ENCODE measurements around the gene ACP3. TPM values are rescaled to one million over a fixed set of nuclear protein-coding genes. Genes with fewer than 3 reads are reported as not detected.

The ACP3 gene
- total RNA-seq, 1 donor from 2014 or later: not detected

DNA sequence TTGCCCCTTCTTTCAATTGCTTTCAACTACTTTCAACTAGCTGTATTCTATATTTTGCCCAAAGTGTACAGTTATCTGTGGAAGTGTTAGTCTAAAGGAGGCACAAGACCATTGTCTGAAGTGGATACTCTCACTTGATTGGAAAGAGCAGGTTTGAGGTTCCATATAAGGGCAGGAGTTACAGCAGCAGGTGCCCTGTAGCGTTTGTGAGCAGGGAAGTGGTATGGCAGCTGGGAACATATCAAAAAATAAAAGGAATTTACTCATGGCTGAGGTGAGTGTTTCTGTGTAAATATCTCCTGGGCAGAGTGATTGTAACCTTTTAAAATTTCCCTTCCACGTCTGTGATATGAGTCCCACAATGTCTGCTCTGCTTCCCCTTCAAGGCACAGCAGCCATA, 61.6 kb downstream of the ACP3 start:
- no peak overlapping the region for H3K27ac Mint-ChIP-seq (ENCODE audit: unreplicated experiment)
- DNase-seq (ENCODE audit: low spot score): no peak
- peaks cover 24% of the 10 kb centered on the region for H3K27me3 Mint-ChIP-seq (ENCODE audit: low read depth)
- H3K9me3 Mint-ChIP-seq (ENCODE audit: low read depth): peaks cover 3% of the 10 kb centered on the region
- TF ChIP-seq, protein P1, sequence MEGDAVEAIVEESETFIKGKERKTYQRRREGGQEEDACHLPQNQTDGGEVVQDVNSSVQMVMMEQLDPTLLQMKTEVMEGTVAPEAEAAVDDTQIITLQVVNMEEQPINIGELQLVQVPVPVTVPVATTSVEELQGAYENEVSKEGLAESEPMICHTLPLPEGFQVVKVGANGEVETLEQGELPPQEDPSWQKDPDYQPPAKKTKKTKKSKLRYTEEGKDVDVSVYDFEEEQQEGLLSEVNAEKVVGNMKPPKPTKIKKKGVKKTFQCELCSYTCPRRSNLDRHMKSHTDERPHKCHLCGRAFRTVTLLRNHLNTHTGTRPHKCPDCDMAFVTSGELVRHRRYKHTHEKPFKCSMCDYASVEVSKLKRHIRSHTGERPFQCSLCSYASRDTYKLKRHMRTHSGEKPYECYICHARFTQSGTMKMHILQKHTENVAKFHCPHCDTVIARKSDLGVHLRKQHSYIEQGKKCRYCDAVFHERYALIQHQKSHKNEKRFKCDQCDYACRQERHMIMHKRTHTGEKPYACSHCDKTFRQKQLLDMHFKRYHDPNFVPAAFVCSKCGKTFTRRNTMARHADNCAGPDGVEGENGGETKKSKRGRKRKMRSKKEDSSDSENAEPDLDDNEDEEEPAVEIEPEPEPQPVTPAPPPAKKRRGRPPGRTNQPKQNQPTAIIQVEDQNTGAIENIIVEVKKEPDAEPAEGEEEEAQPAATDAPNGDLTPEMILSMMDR (IDR thresholded peaks at IDR 0.05): no peak
- no peaks in the 10 kb centered on the region for H3K36me3 Mint-ChIP-seq (ENCODE audit: low read depth)
- no peak overlapping the region for H3K4me3 Mint-ChIP-seq (ENCODE audit: unreplicated experiment)
- peaks cover 8% of the 10 kb centered on the region for H3K4me1 Mint-ChIP-seq (ENCODE audit: low read depth)

DNA sequence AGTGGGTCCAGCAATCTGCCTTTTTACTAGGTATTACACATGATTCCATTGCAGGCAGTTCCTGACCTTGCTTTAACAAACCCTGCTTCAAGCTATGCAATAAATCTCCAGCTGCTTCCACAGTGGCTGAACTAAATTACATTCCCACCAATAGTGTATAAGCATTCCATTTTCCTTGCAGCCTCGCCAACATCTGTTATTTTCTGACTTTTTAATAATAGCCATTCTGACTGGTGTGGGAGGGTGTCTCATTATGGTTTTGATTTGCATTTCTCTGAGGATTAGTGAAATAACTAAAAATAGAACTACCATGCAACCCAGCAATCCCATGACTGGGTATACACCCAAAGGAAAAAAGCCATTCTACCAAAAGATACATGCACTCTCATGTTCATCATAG, 63.7 kb downstream of the ACP3 start:
- TF ChIP-seq, protein P1 (IDR thresholded peaks at IDR 0.05): no peak
- Mint-ChIP-seq H3K27me3 (ENCODE audit: low read depth) (peaks cover 24% of the 10 kb centered on the region), H3K4me1 (ENCODE audit: low read depth) (peaks cover 8% of the 10 kb centered on the region), H3K36me3 (ENCODE audit: low read depth) (no peaks in the 10 kb centered on the region), H3K4me3 (ENCODE audit: unreplicated experiment) (no peak overlapping the region), H3K9me3 (ENCODE audit: low read depth) (no peaks in the 10 kb centered on the region), H3K27ac (ENCODE audit: unreplicated experiment) (no peak overlapping the region)
- DNase-seq (ENCODE audit: low spot score): no peak

DNA sequence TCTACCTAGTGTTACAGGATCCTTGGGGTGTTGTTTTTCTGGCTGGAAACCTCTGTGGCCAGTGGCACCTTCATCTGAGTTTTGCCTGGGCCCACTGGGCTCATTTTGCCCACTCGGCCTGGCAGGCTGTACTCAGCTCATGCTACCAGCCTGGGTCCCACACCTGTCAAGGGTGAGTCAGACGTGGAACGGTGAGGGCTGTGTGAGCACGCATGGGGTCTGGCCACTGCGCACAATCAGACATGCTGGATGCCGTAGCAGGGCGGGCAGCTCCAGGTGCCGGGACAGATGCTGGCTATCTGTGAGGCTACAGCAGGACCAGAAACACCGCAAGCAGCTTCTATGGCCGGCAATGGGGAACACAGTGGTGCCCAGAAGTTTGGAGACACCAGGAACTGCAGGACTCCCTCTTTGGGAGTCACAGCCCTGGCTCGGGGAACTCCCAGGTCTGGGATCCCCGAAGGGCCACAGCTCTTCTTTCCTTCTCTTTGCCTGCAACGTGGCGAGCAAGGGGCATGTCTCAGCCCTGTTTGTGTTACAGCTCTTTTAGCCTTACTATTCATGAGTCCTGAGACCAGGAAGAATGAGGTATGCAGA, 64.2 kb downstream of the ACP3 start:
- no peak overlapping the region for H3K27ac Mint-ChIP-seq (ENCODE audit: unreplicated experiment)

DNA sequence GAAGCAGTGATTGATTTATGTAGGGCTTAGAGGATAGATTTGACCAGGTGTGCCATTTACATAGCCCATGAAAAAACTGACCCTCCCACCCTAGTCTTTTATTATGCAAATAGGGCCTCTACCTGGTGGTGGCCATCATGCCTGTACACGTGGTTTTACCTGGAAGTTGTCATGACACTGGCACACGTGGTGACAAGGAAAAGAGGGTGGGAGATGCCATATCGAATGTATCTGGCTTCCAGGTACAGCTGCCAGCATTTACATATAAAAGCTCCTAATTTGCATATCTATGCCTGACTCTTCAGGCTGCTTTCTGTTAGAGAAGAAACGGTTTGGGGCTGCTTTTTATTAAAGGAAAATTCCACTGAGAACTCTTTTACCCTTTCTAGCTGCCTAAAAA, 65.1 kb downstream of the ACP3 start:
- H3K9me3 Mint-ChIP-seq (ENCODE audit: low read depth): no peaks in the 10 kb centered on the region
- DNase-seq (ENCODE audit: low spot score): no peak
- H3K36me3 Mint-ChIP-seq (ENCODE audit: low read depth): no peaks in the 10 kb centered on the region
- H3K27me3 Mint-ChIP-seq (ENCODE audit: low read depth): peaks cover 27% of the 10 kb centered on the region
- no peak overlapping the region for H3K27ac Mint-ChIP-seq (ENCODE audit: unreplicated experiment)
- no peak overlapping the region for H3K4me3 Mint-ChIP-seq (ENCODE audit: unreplicated experiment)
- TF ChIP-seq, protein P1 (IDR thresholded peaks at IDR 0.05): no peak
- H3K4me1 Mint-ChIP-seq (ENCODE audit: low read depth): peaks cover 1% of the 10 kb centered on the region

More for the DNA sequence above, 64.2 kb downstream of the ACP3 start:
- Mint-ChIP-seq H3K4me1 (ENCODE audit: low read depth) (peaks cover 8% of the 10 kb centered on the region), H3K9me3 (ENCODE audit: low read depth) (no peaks in the 10 kb centered on the region), H3K36me3 (ENCODE audit: low read depth) (no peaks in the 10 kb centered on the region), H3K27me3 (ENCODE audit: low read depth) (peaks cover 24% of the 10 kb centered on the region), H3K4me3 (ENCODE audit: unreplicated experiment) (no peak overlapping the region)
- TF ChIP-seq, protein P1 (IDR thresholded peaks at IDR 0.05): no peak
- DNase-seq (ENCODE audit: low spot score): no peak

DNA sequence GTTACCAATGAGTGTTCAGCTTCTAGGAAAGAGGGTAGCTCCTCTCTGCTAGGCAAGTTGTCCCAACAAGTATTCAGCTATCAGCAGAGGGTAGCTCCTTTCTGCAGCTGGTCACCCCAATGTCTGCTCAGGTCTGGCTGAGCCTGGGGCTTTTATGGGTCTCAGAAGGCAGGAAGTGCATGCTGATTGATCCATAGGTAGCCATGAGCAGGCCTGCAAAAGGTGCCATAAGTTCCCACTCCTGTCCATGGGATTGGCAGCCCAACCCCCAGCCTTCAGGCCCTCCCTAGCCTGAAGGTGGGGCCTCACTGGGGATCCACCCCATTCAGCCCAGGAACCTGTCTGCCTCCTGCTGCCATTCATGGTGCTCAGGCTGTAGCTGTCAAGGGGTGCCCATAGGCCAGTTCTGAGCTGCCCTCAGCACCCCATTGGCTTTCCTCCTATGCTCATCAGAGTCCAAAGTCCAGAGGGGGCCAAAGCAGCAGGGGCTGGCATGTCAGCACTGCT, 65.5 kb downstream of the ACP3 start:
- no peak overlapping the region for H3K27ac Mint-ChIP-seq (ENCODE audit: unreplicated experiment)
- H3K4me3 Mint-ChIP-seq (ENCODE audit: unreplicated experiment): no peak overlapping the region
- TF ChIP-seq, protein P1 (IDR thresholded peaks at IDR 0.05): no peak
- no peaks in the 10 kb centered on the region for H3K9me3 Mint-ChIP-seq (ENCODE audit: low read depth)
- no peaks in the 10 kb centered on the region for H3K4me1 Mint-ChIP-seq (ENCODE audit: low read depth)
- H3K27me3 Mint-ChIP-seq (ENCODE audit: low read depth): peaks cover 30% of the 10 kb centered on the region
- no peak for DNase-seq (ENCODE audit: low spot score)
- H3K36me3 Mint-ChIP-seq (ENCODE audit: low read depth): no peaks in the 10 kb centered on the region

Data from chondrocyte (in vitro differentiated cells).